SK-N-SH (cell line): Measurements from ENCODE around the gene MTR.

Source experiments
- EZH2phosphoT487 ChIP-seq: fragments of 200-600 bp; sonication (generic); IDR thresholded peaks from 2 replicates; pipeline ENCODE4 v1.6.1; 2017; ENCODE audit warnings: low read depth, mixed run types, mild to moderate bottlenecking, antibody characterized with exemption, moderate library complexity, borderline replicate concordance
- SMC3 ChIP-seq: IDR thresholded peaks from 2 replicates; pipeline ENCODE4 v1.6.1; 2012; ENCODE audit warnings: low read depth, low read length, improper control_type of control experiment
- TF ChIP-seq, protein P1 (sequence below): fragments of 200-600 bp; sonication (generic); IDR thresholded peaks from 2 replicates; pipeline ENCODE4 v1.6.1; 2017; ENCODE audit warnings: antibody characterized with exemption, mild to moderate bottlenecking, moderate library complexity

DNA sequence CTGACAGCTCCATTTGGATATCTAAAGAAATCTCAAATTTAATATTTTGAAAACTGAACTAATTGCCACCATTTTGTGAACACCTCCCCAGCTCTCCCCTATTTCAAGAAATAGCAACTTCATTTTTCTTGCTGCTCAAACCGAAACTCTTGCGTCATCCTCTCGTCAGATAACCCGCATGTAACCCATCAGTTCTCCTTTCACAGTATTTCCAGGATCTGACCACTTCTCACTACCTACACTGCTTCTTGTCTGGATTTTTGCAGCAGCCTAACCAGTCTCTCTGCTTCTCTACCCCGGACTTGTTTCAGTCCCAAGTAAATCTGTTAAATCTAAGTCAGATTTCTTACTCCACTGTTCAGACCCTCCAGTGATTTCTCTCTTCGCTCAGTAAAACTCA, 75.6 kb downstream of the MTR start:
- TF ChIP-seq EZH2phosphoT487 = no peak
- TF ChIP-seq, protein P1, sequence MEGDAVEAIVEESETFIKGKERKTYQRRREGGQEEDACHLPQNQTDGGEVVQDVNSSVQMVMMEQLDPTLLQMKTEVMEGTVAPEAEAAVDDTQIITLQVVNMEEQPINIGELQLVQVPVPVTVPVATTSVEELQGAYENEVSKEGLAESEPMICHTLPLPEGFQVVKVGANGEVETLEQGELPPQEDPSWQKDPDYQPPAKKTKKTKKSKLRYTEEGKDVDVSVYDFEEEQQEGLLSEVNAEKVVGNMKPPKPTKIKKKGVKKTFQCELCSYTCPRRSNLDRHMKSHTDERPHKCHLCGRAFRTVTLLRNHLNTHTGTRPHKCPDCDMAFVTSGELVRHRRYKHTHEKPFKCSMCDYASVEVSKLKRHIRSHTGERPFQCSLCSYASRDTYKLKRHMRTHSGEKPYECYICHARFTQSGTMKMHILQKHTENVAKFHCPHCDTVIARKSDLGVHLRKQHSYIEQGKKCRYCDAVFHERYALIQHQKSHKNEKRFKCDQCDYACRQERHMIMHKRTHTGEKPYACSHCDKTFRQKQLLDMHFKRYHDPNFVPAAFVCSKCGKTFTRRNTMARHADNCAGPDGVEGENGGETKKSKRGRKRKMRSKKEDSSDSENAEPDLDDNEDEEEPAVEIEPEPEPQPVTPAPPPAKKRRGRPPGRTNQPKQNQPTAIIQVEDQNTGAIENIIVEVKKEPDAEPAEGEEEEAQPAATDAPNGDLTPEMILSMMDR = no peak
- no peak for TF ChIP-seq SMC3
